LNCAP (cell line): ENCODE data around the gene C2orf81.

ENCODE experiments used
- TF ChIP-seq, protein P1 (sequence below): fragments of 450-650 bp; IDR thresholded peaks from 2 replicates; pipeline ENCODE4 v1.5.1; 2017; ENCODE audit warnings: mild to moderate bottlenecking

C2orf81 gene

DNA sequence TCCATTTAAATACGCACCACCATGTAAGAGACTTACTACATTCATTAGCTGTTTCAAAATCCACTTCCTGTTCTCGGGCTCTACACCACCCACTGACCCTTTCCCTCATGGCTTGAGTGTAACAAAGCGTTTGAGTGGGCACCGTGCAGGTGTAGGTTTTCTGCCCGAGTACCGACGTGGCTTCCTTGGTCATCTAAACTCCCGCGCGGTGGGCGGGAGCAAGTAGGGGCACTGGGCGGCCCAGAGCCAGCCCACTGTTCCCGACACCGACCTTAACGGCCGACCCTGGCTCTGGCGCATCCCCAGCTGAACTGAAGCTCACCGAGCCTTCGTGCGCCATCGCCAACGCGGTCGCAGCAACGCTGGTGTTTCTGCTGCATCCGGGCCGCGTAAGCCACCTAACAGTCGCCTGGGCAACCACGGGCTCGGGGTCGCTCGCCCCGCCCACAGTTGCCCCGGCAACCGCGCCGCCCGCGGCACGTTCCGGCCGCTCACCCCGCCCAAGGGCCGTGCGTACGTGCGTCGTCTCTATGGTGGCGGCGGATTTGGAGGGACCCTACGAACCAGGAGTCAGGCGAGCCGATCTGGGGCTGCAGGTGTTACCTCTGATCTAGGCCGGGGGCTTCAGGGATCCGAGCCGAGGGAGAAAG is at the start of gene C2orf81, which contains the start of gene WDR54:
Gene C2orf81 (minus strand): TSS at position 399 of the 650 bp plus-strand sequence. CDS start 59 bp downstream, at position 340.
Gene WDR54 (plus strand): TSS at position 510 of the 650 bp plus-strand sequence. CDS start 424 bp downstream, outside the sequence.
- TF ChIP-seq, protein P1, sequence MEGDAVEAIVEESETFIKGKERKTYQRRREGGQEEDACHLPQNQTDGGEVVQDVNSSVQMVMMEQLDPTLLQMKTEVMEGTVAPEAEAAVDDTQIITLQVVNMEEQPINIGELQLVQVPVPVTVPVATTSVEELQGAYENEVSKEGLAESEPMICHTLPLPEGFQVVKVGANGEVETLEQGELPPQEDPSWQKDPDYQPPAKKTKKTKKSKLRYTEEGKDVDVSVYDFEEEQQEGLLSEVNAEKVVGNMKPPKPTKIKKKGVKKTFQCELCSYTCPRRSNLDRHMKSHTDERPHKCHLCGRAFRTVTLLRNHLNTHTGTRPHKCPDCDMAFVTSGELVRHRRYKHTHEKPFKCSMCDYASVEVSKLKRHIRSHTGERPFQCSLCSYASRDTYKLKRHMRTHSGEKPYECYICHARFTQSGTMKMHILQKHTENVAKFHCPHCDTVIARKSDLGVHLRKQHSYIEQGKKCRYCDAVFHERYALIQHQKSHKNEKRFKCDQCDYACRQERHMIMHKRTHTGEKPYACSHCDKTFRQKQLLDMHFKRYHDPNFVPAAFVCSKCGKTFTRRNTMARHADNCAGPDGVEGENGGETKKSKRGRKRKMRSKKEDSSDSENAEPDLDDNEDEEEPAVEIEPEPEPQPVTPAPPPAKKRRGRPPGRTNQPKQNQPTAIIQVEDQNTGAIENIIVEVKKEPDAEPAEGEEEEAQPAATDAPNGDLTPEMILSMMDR = no peak

DNA sequence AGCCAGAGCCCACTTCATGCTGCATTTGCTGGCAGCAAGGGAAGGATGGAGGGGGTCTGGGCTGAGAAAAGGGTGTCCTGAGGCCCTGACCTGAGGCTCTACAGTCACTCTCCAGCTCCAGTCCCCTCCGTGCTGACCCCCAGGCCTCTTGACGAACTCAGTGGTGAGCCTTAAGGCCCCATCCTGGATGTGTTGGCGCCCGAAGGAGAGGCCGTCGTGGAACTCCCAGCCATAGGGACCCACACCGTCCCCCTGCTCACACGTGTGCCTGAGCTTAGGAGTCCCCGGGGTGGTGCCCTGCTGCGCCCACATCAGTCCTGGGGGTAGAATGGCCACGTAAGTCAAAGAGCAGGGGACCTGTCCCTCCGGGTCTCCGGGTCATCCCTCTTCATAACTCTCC is 43.0 kb upstream of the C2orf81 start:
- TF ChIP-seq, protein P1 = no peak

DNA sequence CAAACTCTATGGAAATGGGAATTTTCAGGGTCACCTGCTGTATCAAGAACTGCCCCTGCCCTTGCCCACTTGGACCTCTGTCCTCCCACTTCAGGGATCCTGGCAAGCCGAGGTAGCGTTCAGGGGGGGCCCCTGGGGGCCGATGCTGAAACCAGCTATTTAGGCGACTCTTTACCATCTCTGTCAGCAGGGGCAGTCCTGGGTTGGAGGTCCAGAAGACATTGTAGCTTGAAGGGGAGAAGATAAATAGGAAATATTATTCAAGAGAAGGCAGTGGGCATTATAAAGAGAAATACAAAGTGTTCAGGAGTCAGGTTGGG is 41.3 kb upstream of the C2orf81 start:
- TF ChIP-seq, protein P1 = no peak

DNA sequence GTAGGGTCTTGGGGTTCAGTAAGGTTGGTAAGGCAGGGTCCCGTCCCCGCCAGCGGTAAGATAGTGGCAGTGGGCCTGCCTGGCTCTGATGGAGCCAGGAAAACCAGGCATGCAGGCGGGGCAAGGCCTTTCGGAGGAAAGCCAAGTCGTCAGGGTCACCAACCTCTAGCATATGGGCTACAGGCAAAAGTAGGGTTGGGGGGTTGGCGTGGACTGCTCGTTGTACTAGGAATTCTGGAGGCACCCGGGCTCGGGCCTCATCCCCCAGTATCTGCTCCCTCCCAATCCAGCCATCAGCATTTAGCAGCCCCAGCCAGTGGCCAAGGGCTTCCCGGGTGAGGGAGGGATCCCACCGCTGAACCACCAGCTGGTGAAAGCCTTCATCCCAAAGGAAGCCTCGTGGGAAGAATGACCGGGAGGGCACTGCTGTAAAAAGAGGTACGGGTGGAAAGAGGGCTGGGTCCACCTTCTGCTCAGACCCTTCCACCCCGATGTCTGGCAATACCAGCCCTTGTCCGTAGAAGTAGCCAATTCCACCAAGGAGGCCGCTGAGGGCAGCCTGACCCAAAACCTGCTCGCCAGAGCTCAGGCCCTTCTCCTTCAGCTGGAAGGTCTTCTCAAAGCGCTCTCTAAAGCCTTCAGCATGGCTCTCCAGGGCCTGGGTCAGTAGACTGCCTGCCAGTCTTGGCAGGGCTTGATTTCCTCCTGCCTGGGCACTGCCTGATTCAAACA is 40.8 kb upstream of the C2orf81 start:
- TF ChIP-seq, protein P1 = no peak

DNA sequence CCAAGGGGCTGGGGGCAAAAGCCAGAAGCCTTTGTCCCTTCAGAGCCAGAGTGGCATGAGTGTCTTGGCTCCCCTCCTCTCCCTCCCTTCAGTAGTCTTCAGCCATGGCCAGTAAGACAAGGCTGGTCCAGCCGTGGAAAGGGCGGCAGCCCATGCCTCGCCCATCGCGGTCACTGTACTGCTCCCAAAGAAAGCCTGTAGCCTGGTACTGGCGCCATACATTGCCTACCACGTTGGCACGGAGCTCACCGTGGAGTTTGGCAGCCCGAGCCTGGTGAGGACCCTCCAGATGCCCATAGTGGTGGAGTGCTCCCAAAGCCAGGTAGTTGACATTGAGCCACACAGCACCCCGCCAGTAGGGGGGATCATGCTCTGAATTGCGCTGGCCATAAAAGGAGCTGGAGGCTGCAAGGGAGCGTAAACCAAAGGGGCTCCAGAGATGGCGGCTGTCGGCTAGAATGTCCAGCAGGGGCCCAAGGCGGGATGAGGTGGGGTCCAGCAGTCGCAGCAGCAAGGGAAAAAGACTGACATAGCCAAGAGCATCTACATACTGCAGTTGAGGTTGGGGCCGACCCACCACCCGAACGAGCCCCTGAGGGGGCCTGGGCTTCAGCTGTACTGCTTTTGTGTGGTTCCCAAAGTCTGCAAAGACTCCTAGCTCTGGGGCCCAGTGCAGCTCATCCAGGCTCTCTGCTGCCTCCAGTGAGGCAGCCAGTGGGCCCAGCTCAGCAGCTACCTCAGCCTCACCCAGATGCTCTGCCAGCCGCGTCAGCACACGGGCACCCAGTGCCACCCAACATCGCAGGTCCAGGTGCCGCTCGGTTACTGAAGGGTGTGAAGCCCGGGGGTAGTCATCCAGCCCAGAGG is 40.0 kb upstream of the C2orf81 start:
- TF ChIP-seq, protein P1 = no peak

DNA sequence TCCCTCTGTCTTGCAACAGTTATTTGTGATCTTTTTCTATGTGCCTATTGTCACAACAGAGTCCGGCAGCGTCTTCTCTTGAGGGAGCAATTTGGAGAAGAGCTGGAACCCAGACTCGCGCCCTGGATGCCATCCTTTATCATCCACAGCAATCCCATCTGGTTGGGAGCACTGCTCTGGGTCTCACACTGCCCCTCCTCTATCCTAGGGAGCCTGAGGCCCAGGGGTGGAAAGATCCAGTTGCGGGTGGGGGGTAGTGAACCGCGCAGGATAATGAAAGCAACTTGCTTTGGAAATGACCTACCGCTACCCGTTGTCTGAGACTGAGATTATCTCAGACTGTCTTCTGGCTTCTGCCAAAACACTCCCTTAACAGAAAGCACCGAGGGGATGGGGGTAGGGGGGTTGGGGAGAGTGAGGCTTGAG is 37.5 kb upstream of the C2orf81 start:
- TF ChIP-seq, protein P1 = no peak

DNA sequence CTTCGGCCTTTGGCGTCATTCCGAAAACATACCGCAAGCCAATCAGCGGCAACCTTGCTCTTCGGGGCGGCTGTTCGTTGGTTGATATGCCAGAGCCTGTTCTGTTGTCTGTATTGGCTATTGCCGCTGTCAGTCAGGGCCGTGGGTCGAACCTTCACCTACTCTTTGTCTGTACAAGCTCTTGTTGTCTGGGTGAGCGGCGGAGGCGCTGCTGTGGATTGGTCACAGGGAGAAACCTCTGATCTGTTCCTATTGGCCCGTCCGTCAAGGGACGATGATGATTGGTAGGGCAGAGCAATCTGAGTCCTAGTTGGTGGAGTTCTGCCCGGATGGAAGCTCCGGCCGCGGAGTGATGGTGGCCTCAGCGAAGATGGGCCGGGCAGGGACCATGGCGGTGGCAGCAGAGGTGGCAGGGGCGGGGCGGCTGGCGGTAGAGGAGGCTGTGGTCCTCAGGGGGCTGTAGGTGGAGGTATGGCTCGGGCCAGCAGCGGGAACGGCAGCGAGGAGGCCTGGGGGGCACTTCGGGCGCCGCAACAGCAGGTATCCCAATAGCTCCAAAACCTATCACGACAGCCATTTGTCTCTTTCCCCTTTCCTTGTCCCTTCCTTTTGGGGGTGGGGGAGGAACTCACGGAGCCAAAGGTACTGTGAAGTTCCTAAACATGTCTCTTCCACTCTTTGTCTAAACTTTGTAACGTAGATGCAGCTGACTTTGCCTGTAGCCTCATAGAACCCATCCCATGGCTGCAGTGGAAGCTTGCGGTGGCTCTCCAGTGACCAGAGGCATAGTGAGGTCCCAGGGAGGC is 36.9 kb upstream of the C2orf81 start, which contains the start of gene WBP1:
Gene WBP1 (plus strand): TSS at position 307 of the 806 bp plus-strand sequence. CDS start 165 bp downstream, at position 472.
- TF ChIP-seq, protein P1 = no peak
